Activated naive CD4-positive, alpha-beta T cell treated with anti-CD3 and anti-CD28 coated beads, Interleukin-2, amount 50 U/mL, for 72 hours (primary cell): Measurements from ENCODE around the gene KMT5C. TPM values are rescaled to one million over a fixed set of nuclear protein-coding genes. Genes with fewer than 3 reads are reported as not detected.

Experiments
- ATAC-seq, 2 donors: fragments of 150-1000 bp; cut with Tn5 transposase; 2 replicates each; pipeline ENCODE4 v1.10.0; 2021; ENCODE audit warnings: mild to moderate bottlenecking in 2 of 2, moderate library complexity in 2 of 2
- DNase-seq, 2 donors: peaks; one replicate each; pipeline ENCODE4 v3.0.0; 2021 to 2022; ENCODE audit warnings: low spot score in 2 of 2
- H3K27ac Mint-ChIP-seq, 2 donors: one replicate each; pipeline ENCODE4 v1.8.0; 2022; ENCODE audit warnings: mild to moderate bottlenecking in 2 of 2, mixed read lengths in 2 of 2
- H3K36me3 Mint-ChIP-seq, 2 donors: one replicate each; pipeline ENCODE4 v1.8.0; 2022; ENCODE audit warnings: mixed read lengths in 2 of 2
- H3K9me3 Mint-ChIP-seq, 2 donors: one replicate each; pipeline ENCODE4 v1.8.0; 2022; ENCODE audit warnings: mixed read lengths in 2 of 2
- total RNA-seq, 2 donors: library from RNA; stranded (reverse); gene quantifications; one replicate each; pipeline ENCODE4 v1.2.3, GENCODE V29; 2022

KMT5C gene
- 10 to 100 TPM; 30.7 to 56.2 TPM for total RNA-seq

DNA sequence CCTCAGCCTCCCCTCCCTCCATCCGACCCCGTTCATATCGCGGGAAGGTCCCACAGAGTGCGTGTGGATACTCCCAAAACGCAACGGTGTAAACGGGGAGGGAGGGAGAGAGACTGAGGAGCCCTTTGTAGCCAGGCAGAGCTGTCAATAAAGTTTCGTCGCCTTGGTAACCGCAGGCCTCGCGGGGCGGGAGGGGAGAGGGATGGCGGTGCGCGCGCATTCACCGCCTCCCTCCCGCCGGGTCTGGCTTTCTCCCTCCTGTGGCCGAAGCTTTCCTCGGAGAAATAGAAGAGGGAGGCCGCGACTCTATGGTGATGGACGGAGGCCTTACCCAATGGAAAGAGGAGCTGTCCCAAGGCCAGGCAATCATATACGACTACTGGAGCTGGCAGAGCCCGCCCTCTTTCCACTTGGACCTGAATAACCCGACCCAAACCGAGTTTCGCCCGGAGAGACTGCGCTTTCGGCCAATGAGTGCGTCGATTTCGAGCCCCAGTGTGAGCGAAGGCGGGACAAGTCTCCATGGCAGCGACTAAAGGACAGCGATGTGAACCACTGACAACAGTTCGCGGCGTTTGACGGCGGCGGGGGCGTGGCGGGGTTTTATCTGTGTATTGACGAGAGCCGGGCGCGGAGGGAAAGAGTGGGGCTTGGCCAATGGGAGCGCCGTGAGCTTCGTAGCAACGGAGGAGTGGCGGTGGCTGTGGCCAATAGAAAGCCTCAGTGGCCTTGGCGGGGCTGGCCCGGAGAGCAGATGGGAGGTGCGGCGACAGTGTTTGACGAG is at the start of gene KMT5C:
KMT5C (plus strand) TSS at position 772 of the 784 bp plus-strand sequence. CDS start 2,061 bp downstream, outside the sequence.
- Mint-ChIP-seq H3K9me3 (no peaks in the 10 kb centered on the region), H3K27ac (peak within 1 kb of the TSS; percentile 97), H3K36me3 (peaks cover 0 to 7% of the 10 kb centered on the region in 2 donors)
- ATAC-seq (peak; percentile 84 to 85), DNase-seq (peak; percentile 100)

GRCh38 chr19:55297267-55297666 is 42.4 kb upstream of the KMT5C start:
- Mint-ChIP-seq H3K36me3 (no peaks in the 10 kb centered on the region), H3K27ac (no peak overlapping the region), H3K9me3 (no peaks in the 10 kb centered on the region)
- ATAC-seq (no peak), DNase-seq (no peak)

DNA sequence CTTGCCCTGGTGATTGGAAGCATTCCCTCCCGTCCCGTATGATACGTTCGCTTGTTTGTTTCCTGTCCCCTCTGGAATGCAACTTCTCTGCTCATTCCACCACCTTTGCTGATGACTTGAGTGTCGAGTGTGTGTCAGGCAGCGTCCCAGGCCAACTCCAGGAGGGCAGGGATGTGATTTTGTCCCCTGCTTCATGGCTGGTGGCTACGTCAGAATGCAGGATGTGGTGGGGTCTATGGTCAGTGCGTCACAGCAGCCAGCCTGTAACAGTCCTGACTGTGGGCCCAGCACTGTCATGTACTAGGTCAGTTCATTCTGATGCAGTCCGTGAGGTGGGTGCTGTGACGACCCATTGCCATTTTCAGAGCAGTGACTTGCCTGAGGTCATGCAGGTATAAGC is 39.7 kb upstream of the KMT5C start:
- ATAC-seq (no peak), DNase-seq (no peak)
- Mint-ChIP-seq H3K27ac (no peak overlapping the region), H3K9me3 (no peaks in the 10 kb centered on the region), H3K36me3 (no peaks in the 10 kb centered on the region)

DNA sequence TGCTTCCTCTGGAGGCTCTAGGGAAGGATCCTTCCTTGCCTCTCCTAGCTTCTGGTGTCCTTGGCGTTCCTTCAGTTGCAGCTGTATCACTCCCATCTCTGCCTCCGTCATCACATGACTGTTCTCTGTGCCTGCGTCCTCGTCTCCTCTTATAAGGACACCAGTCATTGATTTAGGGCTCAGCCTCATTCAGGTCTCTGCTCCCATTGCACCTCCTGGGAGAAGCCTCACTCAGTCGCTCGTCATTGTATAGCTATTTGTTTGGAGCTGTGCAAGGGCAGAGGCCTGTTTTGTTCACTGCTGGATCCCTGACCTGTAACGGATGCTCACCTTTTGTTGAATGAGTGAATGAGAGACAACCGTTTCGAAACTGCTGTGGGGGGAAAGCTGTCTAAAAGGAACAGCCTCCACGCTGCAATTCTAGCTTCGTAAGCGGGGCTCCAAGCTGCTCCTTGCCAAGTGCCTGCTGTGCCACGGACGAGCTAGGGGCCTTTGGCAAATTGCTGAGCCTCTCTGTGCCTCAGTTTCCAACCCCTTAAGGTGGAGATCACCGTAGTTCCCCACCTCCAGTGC is 38.7 kb upstream of the KMT5C start:
- no peak overlapping the region for H3K27ac Mint-ChIP-seq
- H3K9me3 Mint-ChIP-seq, result no peaks in the 10 kb centered on the region
- ATAC-seq, result no peak
- no peak for DNase-seq
- H3K36me3 Mint-ChIP-seq, result no peaks in the 10 kb centered on the region

- Mint-ChIP-seq H3K36me3 (no peaks in the 10 kb centered on the region), H3K9me3 (no peaks in the 10 kb centered on the region), H3K27ac (peak overlapping the region; percentile 80 to 92)
- DNase-seq (peak; percentile 93 to 99), ATAC-seq (peak; percentile 92 to 94)
These were observed 38.0 kb upstream of the KMT5C start for GRCh38 chr19:55301459-55302317.

GRCh38 chr19:55302318-55302703 is 37.4 kb upstream of the KMT5C start:
- H3K9me3 Mint-ChIP-seq, result no peaks in the 10 kb centered on the region
- ATAC-seq, result no peak
- peak overlapping the region; percentile 80 to 92 for H3K27ac Mint-ChIP-seq
- no peaks in the 10 kb centered on the region for H3K36me3 Mint-ChIP-seq
- no peak for DNase-seq

DNA sequence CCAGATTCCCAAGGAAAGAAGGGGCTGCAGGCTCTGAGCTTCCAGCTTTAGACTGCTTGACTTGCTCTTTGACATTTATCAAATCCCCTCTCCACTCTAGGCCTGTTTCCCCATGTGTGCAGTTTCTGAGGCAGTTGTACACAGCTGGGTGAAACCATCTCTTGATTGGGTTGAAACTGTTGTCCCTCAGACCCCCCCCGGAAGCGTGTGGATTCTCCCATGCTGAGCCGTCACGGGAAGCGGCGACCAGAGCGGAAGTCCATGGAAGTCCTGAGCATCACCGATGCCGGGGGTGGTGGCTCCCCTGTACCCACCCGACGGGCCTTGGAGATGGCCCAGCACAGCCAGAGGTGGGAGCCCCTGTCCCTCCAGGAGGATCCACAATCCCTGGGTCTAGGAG is 36.2 kb upstream of the KMT5C start:
- H3K36me3 Mint-ChIP-seq, result no peaks in the 10 kb centered on the region
- no peak for ATAC-seq
- no peak overlapping the region for H3K27ac Mint-ChIP-seq
- no peak for DNase-seq
- H3K9me3 Mint-ChIP-seq, result no peaks in the 10 kb centered on the region

GRCh38 chr19:55304279-55304978 is 35.2 kb upstream of the KMT5C start:
- Mint-ChIP-seq H3K27ac (no peak overlapping the region), H3K36me3 (no peaks in the 10 kb centered on the region), H3K9me3 (no peaks in the 10 kb centered on the region)
- peak in 1 of 2 donors; percentile 47 for ATAC-seq
- peak in 1 of 2 donors; percentile 39 for DNase-seq

- ATAC-seq (no peak), DNase-seq (no peak)
- Mint-ChIP-seq H3K9me3 (no peaks in the 10 kb centered on the region), H3K36me3 (no peaks in the 10 kb centered on the region), H3K27ac (no peak overlapping the region)
These were observed 34.7 kb upstream of the KMT5C start for GRCh38 chr19:55304980-55305379.

DNA sequence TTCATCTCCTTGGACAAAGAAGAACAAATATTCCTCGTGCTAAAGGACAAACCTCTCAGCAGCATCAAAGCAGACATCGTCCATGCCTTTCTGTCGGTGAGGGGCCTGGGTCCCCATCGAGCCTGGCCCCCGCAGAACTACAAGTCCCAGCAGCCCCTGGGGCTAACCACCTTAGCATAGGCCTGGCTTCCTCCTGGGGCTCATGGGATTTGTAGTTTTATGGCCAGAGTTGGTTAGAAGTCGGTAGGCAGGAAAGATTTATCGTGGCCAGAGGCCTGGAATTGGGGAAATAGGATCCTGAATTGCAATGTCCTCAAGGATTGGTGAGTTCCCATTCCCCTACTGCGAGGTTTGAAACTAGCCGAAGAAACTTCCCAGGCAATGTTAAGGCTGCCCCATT is 34.2 kb upstream of the KMT5C start:
- H3K36me3 Mint-ChIP-seq, result no peaks in the 10 kb centered on the region
- ATAC-seq, result peak in 1 of 2 donors; percentile 65
- H3K9me3 Mint-ChIP-seq, result no peaks in the 10 kb centered on the region
- peak in 1 of 2 donors; percentile 59 for DNase-seq
- no peak overlapping the region for H3K27ac Mint-ChIP-seq

DNA sequence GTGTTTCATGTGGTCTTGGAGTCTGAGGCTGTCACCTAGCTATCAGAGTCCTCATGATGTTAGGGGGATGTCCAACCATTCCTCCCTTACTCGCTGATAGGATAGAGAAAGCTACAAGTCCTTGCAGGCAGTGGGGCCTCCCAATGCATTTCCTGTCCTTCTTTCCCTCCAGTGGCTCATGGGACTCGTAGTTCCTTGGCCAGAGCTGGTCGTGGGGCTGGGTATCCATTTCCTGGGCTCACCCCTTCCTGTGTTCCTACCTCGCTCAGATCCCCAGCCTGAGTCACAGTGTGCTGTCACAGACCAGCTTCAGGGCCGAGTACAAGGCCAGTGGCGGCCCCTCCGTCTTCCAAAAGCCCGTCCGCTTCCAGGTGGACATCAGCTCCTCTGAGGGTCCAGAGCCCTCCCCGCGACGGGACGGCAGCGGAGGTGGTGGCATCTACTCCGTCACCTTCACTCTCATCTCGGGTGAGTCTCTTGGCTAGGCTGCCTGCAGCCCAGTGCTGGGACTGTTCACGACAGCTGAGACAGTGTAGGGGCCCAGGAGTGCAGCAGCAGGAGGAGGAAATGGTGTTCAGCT is 33.6 kb upstream of the KMT5C start:
- Mint-ChIP-seq H3K27ac (peak overlapping the region in 1 of 2 donors; percentile 72), H3K9me3 (no peaks in the 10 kb centered on the region), H3K36me3 (no peaks in the 10 kb centered on the region)
- ATAC-seq (no peak), DNase-seq (no peak)

DNA sequence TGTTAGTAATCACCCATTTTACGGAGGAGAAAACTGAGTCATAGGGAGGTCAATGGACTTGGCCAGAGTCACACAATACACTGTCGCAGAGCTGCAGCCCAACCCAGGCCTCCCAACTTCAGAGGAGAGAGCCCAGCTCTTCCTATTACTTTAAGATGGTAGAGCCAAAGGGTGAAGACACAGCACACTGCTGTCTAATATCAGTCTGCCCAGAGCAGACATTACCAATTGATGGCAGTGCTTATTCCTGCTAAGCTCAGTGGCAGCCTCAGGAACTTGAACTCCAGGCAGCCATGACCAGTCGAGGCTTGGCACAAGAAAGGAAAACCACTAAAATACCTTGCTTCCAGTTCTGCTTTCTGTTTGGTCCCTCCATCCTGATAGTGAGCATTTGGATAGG is 33.0 kb upstream of the KMT5C start:
- DNase-seq, result no peak
- H3K27ac Mint-ChIP-seq, result no peak overlapping the region

GRCh38 chr19:55308281-55308680 is 31.4 kb upstream of the KMT5C start:
- ATAC-seq, result no peak
- no peak for DNase-seq
- no peak overlapping the region for H3K27ac Mint-ChIP-seq
- H3K36me3 Mint-ChIP-seq, result no peaks in the 10 kb centered on the region
- no peaks in the 10 kb centered on the region for H3K9me3 Mint-ChIP-seq

More for the DNA sequence above, 33.0 kb upstream of the KMT5C start:
- no peaks in the 10 kb centered on the region for H3K9me3 Mint-ChIP-seq
- no peak for ATAC-seq
- no peaks in the 10 kb centered on the region for H3K36me3 Mint-ChIP-seq

DNA sequence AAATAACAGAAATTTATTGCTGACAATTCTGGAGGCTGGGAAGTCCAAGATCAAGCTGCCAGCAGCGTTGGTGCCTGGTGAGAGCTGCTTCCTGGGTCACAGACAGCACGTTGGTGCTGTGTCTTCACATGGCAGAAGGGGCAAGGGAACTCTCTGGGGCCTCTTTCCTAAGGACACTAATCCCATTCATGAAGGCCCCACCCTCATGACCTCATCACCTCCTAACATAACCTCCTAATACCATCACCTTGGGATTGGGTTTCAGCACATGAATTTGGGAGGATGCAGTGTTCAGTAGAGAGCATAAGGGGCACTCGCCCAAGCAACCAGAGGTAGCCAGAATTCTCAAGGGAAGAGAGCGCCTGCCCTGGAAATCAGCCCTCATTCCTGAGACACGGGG is 30.2 kb upstream of the KMT5C start:
- Mint-ChIP-seq H3K36me3 (no peaks in the 10 kb centered on the region), H3K9me3 (no peaks in the 10 kb centered on the region), H3K27ac (no peak overlapping the region)
- ATAC-seq, result no peak
- no peak for DNase-seq

DNA sequence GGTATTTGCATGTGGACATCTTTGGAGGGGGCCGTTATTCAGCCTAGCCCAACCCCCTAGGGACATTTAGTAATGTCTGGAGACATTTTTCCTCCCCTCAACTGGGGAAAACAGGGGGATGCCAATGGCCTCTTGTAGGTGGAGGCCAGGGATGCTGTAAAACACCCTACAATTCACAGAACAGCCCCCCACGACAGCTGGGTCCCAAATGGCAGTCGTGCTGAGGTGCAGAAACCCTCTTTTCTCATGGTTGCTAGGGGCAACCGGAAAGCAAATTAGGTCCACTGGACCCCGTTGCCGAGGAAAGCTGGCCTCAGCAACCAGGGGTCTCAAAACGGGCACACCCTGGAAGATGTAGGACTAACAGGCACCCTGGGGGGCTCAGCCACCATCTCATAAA is 29.2 kb upstream of the KMT5C start:
- DNase-seq, result no peak
- Mint-ChIP-seq H3K36me3 (no peaks in the 10 kb centered on the region), H3K9me3 (no peaks in the 10 kb centered on the region), H3K27ac (no peak overlapping the region)
- ATAC-seq, result no peak

GRCh38 chr19:55311397-55311796 is 28.3 kb upstream of the KMT5C start:
- Mint-ChIP-seq H3K27ac (no peak overlapping the region), H3K36me3 (no peaks in the 10 kb centered on the region), H3K9me3 (no peaks in the 10 kb centered on the region)
- DNase-seq (no peak), ATAC-seq (no peak)
